Fibroblast of lung (primary cell): ENCODE results near the gene RNF38.

Source experiments
- EZH2 ChIP-seq: IDR thresholded peaks from 2 replicates; pipeline ENCODE4 v1.5.1; 2012; ENCODE audit warnings: low read length, control low read depth, mild to moderate bottlenecking; ENCODE audit errors: missing control alignments
- TF ChIP-seq, protein P1 (sequence below), 2 donors: IDR thresholded peaks in 1 of 2; conservative IDR thresholded peaks in 1 of 2; 1 replicate in 1 of 2; 2 replicates in 1 of 2; pipeline ENCODE4 v1.5.1; 2011 to 2012; ENCODE audit warnings: low read length in 2 of 2, control low read depth in 1 of 2, inconsistent platforms in 1 of 2, low read depth in 1 of 2, mild to moderate bottlenecking in 1 of 2

DNA sequence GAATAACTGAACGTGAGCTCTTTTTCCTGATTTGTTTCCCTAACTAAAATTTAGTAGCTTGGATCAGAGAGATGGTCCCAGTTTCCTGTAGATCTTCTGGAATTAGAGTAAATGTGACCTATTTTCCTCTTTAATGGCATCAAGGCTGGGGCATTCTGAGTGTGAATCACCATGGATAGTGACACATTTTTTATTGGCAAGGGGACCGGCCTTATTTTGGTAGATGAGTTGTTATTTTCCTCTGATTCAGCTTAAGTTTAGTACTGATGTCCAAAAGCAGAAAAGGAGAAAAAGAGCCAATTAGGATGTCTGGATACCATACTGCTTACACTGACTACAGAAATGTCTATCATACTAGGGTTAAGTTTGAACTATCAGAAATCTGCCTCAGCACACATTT, 68.1 kb downstream of the RNF38 start:
- TF ChIP-seq, protein P1, sequence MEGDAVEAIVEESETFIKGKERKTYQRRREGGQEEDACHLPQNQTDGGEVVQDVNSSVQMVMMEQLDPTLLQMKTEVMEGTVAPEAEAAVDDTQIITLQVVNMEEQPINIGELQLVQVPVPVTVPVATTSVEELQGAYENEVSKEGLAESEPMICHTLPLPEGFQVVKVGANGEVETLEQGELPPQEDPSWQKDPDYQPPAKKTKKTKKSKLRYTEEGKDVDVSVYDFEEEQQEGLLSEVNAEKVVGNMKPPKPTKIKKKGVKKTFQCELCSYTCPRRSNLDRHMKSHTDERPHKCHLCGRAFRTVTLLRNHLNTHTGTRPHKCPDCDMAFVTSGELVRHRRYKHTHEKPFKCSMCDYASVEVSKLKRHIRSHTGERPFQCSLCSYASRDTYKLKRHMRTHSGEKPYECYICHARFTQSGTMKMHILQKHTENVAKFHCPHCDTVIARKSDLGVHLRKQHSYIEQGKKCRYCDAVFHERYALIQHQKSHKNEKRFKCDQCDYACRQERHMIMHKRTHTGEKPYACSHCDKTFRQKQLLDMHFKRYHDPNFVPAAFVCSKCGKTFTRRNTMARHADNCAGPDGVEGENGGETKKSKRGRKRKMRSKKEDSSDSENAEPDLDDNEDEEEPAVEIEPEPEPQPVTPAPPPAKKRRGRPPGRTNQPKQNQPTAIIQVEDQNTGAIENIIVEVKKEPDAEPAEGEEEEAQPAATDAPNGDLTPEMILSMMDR (conservative IDR thresholded peaks at IDR 0.05 in 1 of 2, IDR thresholded peaks at IDR 0.05 in 1 of 2; ENCODE audit: low read depth in 1 of 2, low read length in 2 of 2), result no peak
- TF ChIP-seq EZH2, result no peak
